Stimulated activated CD8-positive, alpha-beta memory T cell treated with anti-CD3 and anti-CD28 coated beads, Interleukin-2, amount 100 ng/mL, for 48 hours (primary cell): ENCODE data around the gene LIMCH1.
"Not testable (repeated sequence)": the region's sequence is repeated elsewhere in the genome, so short reads cannot be mapped to it uniquely, and the experiment has no call there.

Source experiments
- DNase-seq, 2 donors: peaks; one replicate each; pipeline ENCODE4 v3.0.0-alpha.2; 2020; ENCODE audit warnings: low read depth in 2 of 2

LIMCH1 gene

GRCh38 chr4:41731569-41732126, 193.7 kb downstream of the LIMCH1 start:
- no peak for DNase-seq

GRCh38 chr4:41734371-41734770, 196.4 kb downstream of the LIMCH1 start:
- DNase-seq = no peak

- not testable (repeated sequence) for DNase-seq
These were observed 199.5 kb downstream of the LIMCH1 start for GRCh38 chr4:41737491-41737890.

GRCh38 chr4:41741354-41741753, 203.4 kb downstream of the LIMCH1 start:
- DNase-seq = no peak

GRCh38 chr4:41744572-41745291, 206.8 kb downstream of the LIMCH1 start:
- no peak for DNase-seq

GRCh38 chr4:41745292-41746024, 207.5 kb downstream of the LIMCH1 start:
- no peak for DNase-seq

GRCh38 chr4:41746025-41746439, 208.1 kb downstream of the LIMCH1 start:
- DNase-seq = no peak

GRCh38 chr4:41746440-41747229, 208.7 kb downstream of the LIMCH1 start:
- no peak for DNase-seq

- DNase-seq = no peak
These were observed 209.5 kb downstream of the LIMCH1 start for GRCh38 chr4:41747230-41748055.

GRCh38 chr4:41748074-41748570, 210.2 kb downstream of the LIMCH1 start:
- no peak for DNase-seq

- no peak for DNase-seq
These were observed 210.9 kb downstream of the LIMCH1 start, which contains the start of gene PHOX2B for GRCh38 chr4:41748571-41749475. TSS of gene PHOX2B (minus strand) at chr4:41748725. CDS start at chr4:41748610, 115 bp downstream.

- DNase-seq = no peak
These were observed 211.7 kb downstream of the LIMCH1 start for GRCh38 chr4:41749631-41750039.
